CD4-positive, alpha-beta memory T cell (primary cell): ENCODE data around the gene POLE. TPM values are rescaled to one million over a fixed set of nuclear protein-coding genes. Genes with fewer than 3 reads are reported as not detected.

Source experiments
- CTCF ChIA-PET: fragments of 350-600 bp; sonication (Branson Sonifier 250); formaldehyde crosslinking; loops from one replicate; lab custom pipeline; 2021; ENCODE audit warnings: inconsistent platforms; ENCODE audit not compliant: partially characterized antibody; lab: Charles Lee
- POLR2A ChIA-PET: fragments of 350-600 bp; sonication (Branson Sonifier 250); formaldehyde crosslinking; loops from one replicate; lab custom pipeline; 2021; ENCODE audit not compliant: partially characterized antibody; lab: Charles Lee
- DNase-seq, 5 donors: peaks; one replicate each; pipeline versions ENCODE4 v3.0.0 to v3.0.0-alpha.2; 2020 to 2022; ENCODE audit warnings: mixed read lengths in 1 of 5
- H3K27ac ChIP-seq: one replicate; pipeline ENCODE4 v1.7.0; 2013; ENCODE audit warnings: low read depth, low read length
- H3K27me3 ChIP-seq: 2 replicates; pipeline ENCODE4 v1.7.0; 2013; ENCODE audit warnings: mild to moderate bottlenecking, low read length, moderate library complexity; ENCODE audit not compliant: insufficient read depth
- H3K36me3 ChIP-seq: 2 replicates; pipeline ENCODE4 v1.7.0; 2013; ENCODE audit warnings: mild to moderate bottlenecking, low read length, moderate library complexity; ENCODE audit not compliant: insufficient read depth
- H3K4me1 ChIP-seq: 2 replicates; pipeline ENCODE4 v1.7.0; 2013; ENCODE audit warnings: mild to moderate bottlenecking, low read length, moderate library complexity; ENCODE audit not compliant: insufficient read depth
- H3K4me3 ChIP-seq, 2 donors: one replicate each; pipeline ENCODE4 v1.7.0; 2013; ENCODE audit warnings: low read length in 2 of 2, mild to moderate bottlenecking in 1 of 2
- H3K9me3 ChIP-seq, 2 donors: one replicate each; pipeline ENCODE4 v1.7.0; 2013; ENCODE audit warnings: low read length in 2 of 2, control low read depth in 1 of 2; ENCODE audit not compliant: control insufficient read depth in 1 of 2
- H3K27ac Mint-ChIP-seq, 7 donors: one replicate each; pipeline ENCODE4 v1.8.0; 2020 to 2021; ENCODE audit warnings: mixed read lengths in 7 of 7, mild to moderate bottlenecking in 6 of 7, inconsistent platforms in 3 of 7, moderate library complexity in 3 of 7
- H3K27me3 Mint-ChIP-seq, 2 donors: one replicate each; pipeline ENCODE4 v1.8.0; 2020 to 2021; ENCODE audit warnings: mixed read lengths in 2 of 2
- H3K36me3 Mint-ChIP-seq, 2 donors: one replicate each; pipeline ENCODE4 v1.8.0; 2020 to 2021; ENCODE audit warnings: mixed read lengths in 2 of 2, inconsistent platforms in 1 of 2, mild to moderate bottlenecking in 1 of 2
- H3K4me1 Mint-ChIP-seq, 4 donors: one replicate each; pipeline ENCODE4 v1.8.0; 2020 to 2021; ENCODE audit warnings: mixed read lengths in 4 of 4, mild to moderate bottlenecking in 1 of 4
- H3K4me3 Mint-ChIP-seq, 8 donors: one replicate each; pipeline ENCODE4 v1.8.0; 2020 to 2021; ENCODE audit warnings: mixed read lengths in 8 of 8, mild to moderate bottlenecking in 7 of 8, moderate library complexity in 6 of 8, inconsistent platforms in 3 of 8
- H3K9me3 Mint-ChIP-seq, 8 donors: one replicate each; pipeline ENCODE4 v1.8.0; 2020 to 2021; ENCODE audit warnings: mixed read lengths in 8 of 8, mild to moderate bottlenecking in 5 of 8, inconsistent platforms in 3 of 8, moderate library complexity in 1 of 8
- intact Hi-C: fragments of 100-400 bp; cut with micrococcal nuclease; formaldehyde crosslinking; loops from one replicate; pipeline ENCODE4 v1.15.1; 2023
- polyA plus RNA-seq, 2 donors: library from polyadenylated mRNA; unstranded; fragments of 300-500 nt; fragmentation: Illumina TruSeq; gene quantifications; one replicate each; pipeline ENCODE4 v1.2.3, GENCODE V29; 2021
- total RNA-seq, 2 experiments: library from RNA; stranded (reverse); gene quantifications; one replicate each; pipeline ENCODE4 v1.2.3, GENCODE V29; 2021

Gene POLE
- total and polyA plus RNA-seq, 4 experiments from 2014 or later = 2.2 to 75.4 (median 37.9) TPM

DNA sequence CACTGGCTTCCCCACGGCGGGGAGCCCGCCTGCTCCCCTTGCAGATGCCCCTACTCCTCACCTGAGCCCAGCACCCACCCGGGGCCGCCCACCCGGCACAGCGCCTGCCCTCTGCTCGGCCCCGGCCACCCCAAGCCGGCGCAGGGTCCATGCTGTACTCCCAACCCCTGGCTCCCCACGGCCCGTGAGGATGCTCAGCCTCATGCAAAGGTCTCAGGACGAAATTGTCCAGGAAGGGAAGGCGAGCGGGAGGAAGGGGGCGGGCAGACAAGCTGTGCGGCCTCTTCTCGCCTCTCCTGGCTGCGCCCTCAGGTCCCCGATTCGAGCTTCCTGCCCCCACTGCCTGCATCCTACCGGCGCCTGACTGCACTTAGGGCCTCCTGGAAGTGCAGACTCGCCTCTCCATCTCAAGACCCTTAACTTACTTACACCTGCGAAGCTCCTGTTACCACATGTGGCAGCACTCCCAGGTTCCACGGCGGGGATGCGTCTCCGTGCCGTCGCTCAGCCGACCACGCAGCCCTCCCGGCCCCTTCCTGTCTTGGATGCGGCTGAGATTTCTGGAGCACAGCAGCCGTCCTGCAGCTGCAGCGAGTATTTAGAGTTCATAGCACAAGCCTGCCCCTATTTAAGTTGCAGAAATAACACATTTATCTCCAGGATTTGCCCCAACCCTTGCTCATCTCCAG, 94.7 kb downstream of the POLE start:
- Histone ChIP-seq H3K27ac (no peak overlapping the region), H3K36me3 (no peaks in the 10 kb centered on the region), H3K4me3 (no peak overlapping the region), H3K4me1 (peaks cover 3% of the 10 kb centered on the region), H3K27me3 (no peaks in the 10 kb centered on the region), H3K9me3 (no peaks in the 10 kb centered on the region)
- POLR2A ChIA-PET = no interaction called here
- peaks cover 7 to 14% of the 10 kb centered on the region in 2 donors for H3K27me3 Mint-ChIP-seq
- peaks cover 0 to 3% (median 0%) of the 10 kb centered on the region in 8 donors for H3K9me3 Mint-ChIP-seq
- H3K4me3 Mint-ChIP-seq = no peak overlapping the region
- H3K36me3 Mint-ChIP-seq = no peaks in the 10 kb centered on the region
- no peak for DNase-seq
- CTCF ChIA-PET = interaction anchor here (0.7 kb wide), 1 partner anchor 31 kb away, joined by 4 read pairs; no protein-coding TSS in a partner anchor
- peaks cover 4 to 11% (median 6%) of the 10 kb centered on the region in 4 donors for H3K4me1 Mint-ChIP-seq
- H3K27ac Mint-ChIP-seq = peak overlapping the region in 1 of 7 donors; percentile 63
- intact Hi-C loops = no loop called here

DNA sequence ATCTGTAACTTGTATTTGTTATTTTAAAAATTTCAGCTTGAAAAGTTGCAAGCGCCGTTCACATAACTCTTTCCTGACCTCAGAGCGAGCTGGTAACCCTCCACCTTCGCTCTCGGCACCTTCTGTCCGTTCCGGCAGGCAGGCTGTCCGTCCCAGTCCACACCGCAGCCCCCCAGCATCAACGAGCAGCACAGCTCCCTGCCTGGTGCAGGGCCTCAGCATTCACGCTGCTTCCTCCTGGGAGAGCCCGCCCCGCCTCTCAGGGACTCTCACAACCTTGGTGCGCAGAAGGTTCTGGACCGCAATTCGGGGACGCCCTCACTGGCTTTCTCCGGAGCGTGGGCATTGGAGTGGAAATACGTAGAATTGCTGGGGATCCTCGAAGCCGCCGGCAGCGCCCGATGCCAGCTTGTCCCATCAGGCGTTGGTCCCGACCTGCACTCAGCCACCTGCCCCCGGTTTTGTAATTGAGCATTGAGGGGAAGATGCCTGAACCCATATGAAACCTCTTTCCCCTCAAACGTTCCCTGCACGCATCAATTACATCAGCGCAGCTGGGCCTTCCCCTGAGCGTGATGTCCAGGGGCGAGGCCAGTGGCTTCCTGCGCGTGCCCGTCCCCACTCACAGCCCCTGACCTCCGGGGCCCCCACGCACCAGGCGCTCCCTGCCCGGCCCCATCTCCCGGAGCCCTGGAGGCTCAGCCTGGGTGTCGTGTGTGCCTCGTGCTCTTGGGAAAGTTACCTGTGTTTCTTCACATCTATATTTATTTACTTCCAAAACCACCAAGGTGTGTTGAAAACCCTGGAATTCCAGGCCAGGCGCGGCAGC, 95.8 kb downstream of the POLE start:
- CTCF ChIA-PET = interaction anchor here (0.7 kb wide), 1 partner anchor 30 kb away, joined by 4 read pairs; no protein-coding TSS in a partner anchor
- no peaks in the 10 kb centered on the region for H3K27me3 ChIP-seq
- Mint-ChIP-seq H3K36me3 (no peaks in the 10 kb centered on the region), H3K27me3 (peaks cover 4 to 9% of the 10 kb centered on the region in 2 donors), H3K9me3 (peaks cover 0 to 3% (median 0%) of the 10 kb centered on the region in 8 donors), H3K4me3 (no peak overlapping the region), H3K27ac (no peak overlapping the region), H3K4me1 (peaks cover 0 to 7% (median 3%) of the 10 kb centered on the region in 4 donors)
- intact Hi-C loops = no loop called here
- POLR2A ChIA-PET = no interaction called here
- H3K4me1 ChIP-seq = no peaks in the 10 kb centered on the region
- H3K27ac ChIP-seq = no peak overlapping the region
- no peaks in the 10 kb centered on the region for H3K9me3 ChIP-seq
- H3K4me3 ChIP-seq = no peak overlapping the region
- no peak for DNase-seq
- H3K36me3 ChIP-seq = no peaks in the 10 kb centered on the region

DNA sequence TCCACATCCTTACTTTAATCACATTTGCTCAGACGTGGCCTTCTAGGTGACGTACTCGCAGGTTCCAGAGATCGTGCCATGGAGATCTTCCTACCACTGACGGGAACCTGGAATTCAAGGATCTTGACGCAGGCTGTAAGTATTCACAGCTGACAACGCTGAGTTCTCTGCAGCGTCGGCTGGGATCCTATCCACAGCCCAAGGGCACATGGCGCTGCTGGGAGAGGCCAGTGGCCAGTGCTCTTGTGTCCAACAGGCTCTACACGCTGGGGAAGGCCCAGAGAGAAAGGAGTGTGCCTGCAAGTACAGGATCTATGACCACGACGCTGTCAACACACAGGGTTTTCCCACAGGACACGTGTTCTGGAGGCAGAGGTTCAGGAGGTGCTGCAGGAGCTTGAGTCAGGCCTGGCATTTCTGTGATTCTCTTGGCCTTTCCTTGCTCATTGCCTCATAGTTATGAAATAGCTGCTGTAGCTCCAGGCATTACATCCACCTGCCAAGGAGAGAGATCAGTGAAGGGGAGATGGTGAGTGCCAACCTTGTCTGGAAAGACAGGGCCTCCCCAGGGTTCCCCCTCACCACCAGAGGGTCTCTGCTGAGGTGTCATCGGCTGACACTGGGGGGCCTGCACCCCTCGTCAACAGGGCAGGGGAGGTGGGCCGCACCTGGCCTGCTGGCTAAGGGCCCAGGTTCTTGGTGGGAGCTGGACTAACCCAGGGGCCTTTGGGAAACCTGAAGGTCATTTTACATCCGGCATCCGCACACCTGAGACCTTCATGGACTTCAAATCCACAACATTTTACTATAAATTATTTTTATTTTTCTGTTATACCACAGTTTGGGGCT, 98.1 kb downstream of the POLE start:
- H3K4me3 ChIP-seq = no peak overlapping the region
- no peak for DNase-seq
- Mint-ChIP-seq H3K4me1 (peaks cover 0 to 5% (median 3%) of the 10 kb centered on the region in 4 donors), H3K4me3 (no peak overlapping the region), H3K36me3 (peaks cover under 1% of the 10 kb centered on the region in 2 donors), H3K9me3 (peaks cover 0 to 3% (median 0%) of the 10 kb centered on the region in 8 donors), H3K27me3 (peaks cover 4% of the 10 kb centered on the region in 2 donors), H3K27ac (no peak overlapping the region)
- H3K27ac ChIP-seq = no peak overlapping the region
- H3K9me3 ChIP-seq = no peaks in the 10 kb centered on the region
- CTCF ChIA-PET = no interaction called here
- H3K4me1 ChIP-seq = no peaks in the 10 kb centered on the region
- intact Hi-C loops = no loop called here
- POLR2A ChIA-PET = no interaction called here
- H3K27me3 ChIP-seq = no peaks in the 10 kb centered on the region
- H3K36me3 ChIP-seq = no peaks in the 10 kb centered on the region

DNA sequence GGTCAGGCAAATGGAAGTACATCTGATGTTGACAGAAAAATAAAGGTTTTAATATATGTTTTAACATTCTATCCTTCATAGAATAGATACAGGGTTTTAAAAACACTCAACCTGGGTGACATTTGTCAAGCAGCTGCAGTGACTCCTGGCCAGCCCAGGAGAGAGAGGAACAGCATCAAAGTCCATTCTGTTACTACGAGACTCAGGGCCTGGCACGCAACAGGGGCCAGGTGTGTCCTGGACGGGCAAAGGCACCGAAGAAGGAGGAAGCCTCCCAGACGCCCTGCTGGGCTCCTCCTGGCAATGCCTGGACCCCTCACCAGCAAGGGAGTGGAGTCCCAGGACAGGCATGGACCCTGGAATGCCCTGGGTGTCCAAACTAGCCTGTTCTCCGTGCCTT, 98.8 kb downstream of the POLE start:
- Histone ChIP-seq H3K4me3 (no peak overlapping the region), H3K9me3 (no peaks in the 10 kb centered on the region), H3K27me3 (no peaks in the 10 kb centered on the region), H3K27ac (no peak overlapping the region), H3K4me1 (no peaks in the 10 kb centered on the region), H3K36me3 (no peaks in the 10 kb centered on the region)
- CTCF ChIA-PET = no interaction called here
- Mint-ChIP-seq H3K27ac (peak overlapping the region in 1 of 7 donors; percentile 21), H3K9me3 (peaks cover 0 to 3% (median 0%) of the 10 kb centered on the region in 8 donors), H3K4me1 (no peaks in the 10 kb centered on the region), H3K4me3 (no peak overlapping the region), H3K27me3 (no peaks in the 10 kb centered on the region), H3K36me3 (peaks cover 4% of the 10 kb centered on the region in 2 donors)
- intact Hi-C loops = no loop called here
- POLR2A ChIA-PET = no interaction called here
- no peak for DNase-seq

DNA sequence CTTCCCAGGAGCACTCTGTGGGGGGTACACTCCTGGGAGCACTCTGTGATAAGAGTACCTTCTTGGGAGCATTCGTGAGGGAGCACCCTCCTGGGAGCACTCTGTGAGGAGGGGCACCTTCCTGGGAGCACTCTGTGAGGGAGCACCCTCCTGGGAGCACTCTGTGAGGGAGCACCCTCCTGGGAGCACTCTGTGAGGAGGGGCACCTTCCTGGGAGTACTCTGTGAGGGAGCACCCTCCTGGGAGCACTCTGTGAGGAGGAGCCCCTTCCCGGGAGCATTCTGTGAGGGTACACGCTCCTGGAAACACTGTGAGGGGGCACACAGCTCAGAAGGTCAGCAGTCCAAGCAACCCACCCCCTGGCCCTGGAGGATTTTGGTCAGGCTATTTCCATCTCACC, 99.4 kb downstream of the POLE start:
- Mint-ChIP-seq H3K4me3 (no peak overlapping the region), H3K4me1 (no peaks in the 10 kb centered on the region), H3K9me3 (peaks cover 0 to 3% (median 0%) of the 10 kb centered on the region in 8 donors), H3K36me3 (peaks cover 4% of the 10 kb centered on the region in 2 donors), H3K27ac (peak overlapping the region in 1 of 7 donors; percentile 21), H3K27me3 (no peaks in the 10 kb centered on the region)
- H3K9me3 ChIP-seq = no peaks in the 10 kb centered on the region
- H3K36me3 ChIP-seq = no peaks in the 10 kb centered on the region
- DNase-seq = no peak
- ChIA-PET CTCF (no interaction called here), POLR2A (no interaction called here)
- intact Hi-C loops = no loop called here
- no peak overlapping the region for H3K4me3 ChIP-seq
- H3K4me1 ChIP-seq = no peaks in the 10 kb centered on the region
- no peak overlapping the region for H3K27ac ChIP-seq
- H3K27me3 ChIP-seq = no peaks in the 10 kb centered on the region

DNA sequence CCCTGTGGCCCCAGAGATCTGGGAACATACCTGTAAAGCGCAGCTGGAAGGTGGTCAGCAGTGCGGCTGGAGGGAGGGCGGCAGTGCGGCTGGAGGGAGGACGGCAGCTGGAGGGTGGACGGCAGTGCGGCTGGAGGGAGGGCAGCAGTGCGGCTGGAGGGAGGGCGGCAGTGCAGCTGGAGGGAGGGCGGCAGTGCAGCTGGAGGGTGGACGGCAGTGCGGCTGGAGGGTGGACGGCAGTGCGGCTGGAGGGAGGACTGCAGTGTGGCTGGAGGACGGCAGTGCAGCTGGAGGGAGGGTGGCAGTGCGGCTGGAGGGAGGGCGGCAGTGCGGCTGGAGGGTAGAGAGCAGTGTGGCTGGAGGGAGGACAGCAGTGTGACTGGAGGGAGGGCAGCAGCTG, 100.2 kb downstream of the POLE start:
- Mint-ChIP-seq H3K4me3 (no peak overlapping the region), H3K27ac (no peak overlapping the region), H3K4me1 (no peaks in the 10 kb centered on the region), H3K9me3 (no peaks in the 10 kb centered on the region), H3K36me3 (peaks cover 4% of the 10 kb centered on the region in 2 donors), H3K27me3 (no peaks in the 10 kb centered on the region)
- no peak overlapping the region for H3K4me3 ChIP-seq
- H3K4me1 ChIP-seq = no peaks in the 10 kb centered on the region
- POLR2A ChIA-PET = no interaction called here
- H3K27ac ChIP-seq = no peak overlapping the region
- DNase-seq = no peak
- intact Hi-C loops = no loop called here
- H3K27me3 ChIP-seq = no peaks in the 10 kb centered on the region
- no peaks in the 10 kb centered on the region for H3K9me3 ChIP-seq
- H3K36me3 ChIP-seq = no peaks in the 10 kb centered on the region
- CTCF ChIA-PET = no interaction called here

DNA sequence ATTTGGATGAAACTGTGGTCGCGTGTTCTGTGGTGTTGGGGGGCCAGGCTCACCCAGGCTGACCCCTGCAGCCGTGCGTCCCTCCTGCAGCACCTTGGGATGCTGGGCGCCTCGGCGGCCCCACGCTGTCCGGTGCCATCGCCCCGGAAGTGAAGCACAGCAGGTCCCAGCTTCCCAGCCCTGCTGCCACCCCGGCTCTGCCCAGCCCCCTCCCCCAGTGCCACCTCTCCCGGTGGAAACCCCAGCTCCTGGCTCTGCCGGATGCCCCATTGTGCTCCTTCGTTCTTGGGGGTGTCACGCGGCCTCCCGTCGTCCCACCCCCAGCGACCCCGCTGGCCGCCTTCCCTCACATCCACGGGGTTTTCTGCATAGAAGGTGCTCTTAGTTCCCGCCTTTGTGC, 102.0 kb downstream of the POLE start:
- intact Hi-C loops = no loop called here
- Histone ChIP-seq H3K36me3 (peaks cover 7% of the 10 kb centered on the region), H3K27me3 (no peaks in the 10 kb centered on the region), H3K4me3 (no peak overlapping the region), H3K9me3 (no peaks in the 10 kb centered on the region), H3K27ac (no peak overlapping the region), H3K4me1 (no peaks in the 10 kb centered on the region)
- Mint-ChIP-seq H3K27me3 (no peaks in the 10 kb centered on the region), H3K36me3 (peaks cover 8% of the 10 kb centered on the region in 2 donors), H3K9me3 (no peaks in the 10 kb centered on the region), H3K4me3 (no peak overlapping the region), H3K27ac (no peak overlapping the region), H3K4me1 (no peaks in the 10 kb centered on the region)
- ChIA-PET CTCF (no interaction called here), POLR2A (no interaction called here)
- DNase-seq = no peak
